Kidney epithelial cell (primary cell): ENCODE measurements around the gene ABTB2. TPM values are rescaled to one million over a fixed set of nuclear protein-coding genes. Genes with fewer than 3 reads are reported as not detected.

ENCODE experiments used
- DNase-seq: peaks from one replicate; pipeline ENCODE4 v3.0.0-alpha.2; 2010; ENCODE audit warnings: low read depth
- H3K27me3 ChIP-seq: 2 replicates; pipeline ENCODE4 v1.6.0; 2011; ENCODE audit warnings: low read length; ENCODE audit not compliant: control insufficient read depth, insufficient read depth
- H3K36me3 ChIP-seq: 2 replicates; pipeline ENCODE4 v1.5.1; 2011; ENCODE audit warnings: low read length; ENCODE audit not compliant: control insufficient read depth, insufficient read depth
- H3K4me3 ChIP-seq: 2 replicates; pipeline ENCODE4 v1.5.1; 2011; ENCODE audit warnings: low read depth, mild to moderate bottlenecking, control low read depth, low read length
- total RNA-seq: library from RNA; depleted of rRNA; stranded (reverse); fragments of >200 nt; gene quantifications from 2 replicates; pipeline ENCODE4 v1.2.3, GENCODE V29; 2015
- TF ChIP-seq, protein P1 (sequence below): IDR thresholded peaks from 2 replicates; pipeline ENCODE4 v1.5.1; 2011; ENCODE audit warnings: mild to moderate bottlenecking, moderate library complexity, low read length, control low read depth, inconsistent platforms; ENCODE audit not compliant: insufficient read depth, poor library complexity, severe bottlenecking

ABTB2 gene
- total RNA-seq, 1 donor from 2014 or later = 26.8 TPM

DNA sequence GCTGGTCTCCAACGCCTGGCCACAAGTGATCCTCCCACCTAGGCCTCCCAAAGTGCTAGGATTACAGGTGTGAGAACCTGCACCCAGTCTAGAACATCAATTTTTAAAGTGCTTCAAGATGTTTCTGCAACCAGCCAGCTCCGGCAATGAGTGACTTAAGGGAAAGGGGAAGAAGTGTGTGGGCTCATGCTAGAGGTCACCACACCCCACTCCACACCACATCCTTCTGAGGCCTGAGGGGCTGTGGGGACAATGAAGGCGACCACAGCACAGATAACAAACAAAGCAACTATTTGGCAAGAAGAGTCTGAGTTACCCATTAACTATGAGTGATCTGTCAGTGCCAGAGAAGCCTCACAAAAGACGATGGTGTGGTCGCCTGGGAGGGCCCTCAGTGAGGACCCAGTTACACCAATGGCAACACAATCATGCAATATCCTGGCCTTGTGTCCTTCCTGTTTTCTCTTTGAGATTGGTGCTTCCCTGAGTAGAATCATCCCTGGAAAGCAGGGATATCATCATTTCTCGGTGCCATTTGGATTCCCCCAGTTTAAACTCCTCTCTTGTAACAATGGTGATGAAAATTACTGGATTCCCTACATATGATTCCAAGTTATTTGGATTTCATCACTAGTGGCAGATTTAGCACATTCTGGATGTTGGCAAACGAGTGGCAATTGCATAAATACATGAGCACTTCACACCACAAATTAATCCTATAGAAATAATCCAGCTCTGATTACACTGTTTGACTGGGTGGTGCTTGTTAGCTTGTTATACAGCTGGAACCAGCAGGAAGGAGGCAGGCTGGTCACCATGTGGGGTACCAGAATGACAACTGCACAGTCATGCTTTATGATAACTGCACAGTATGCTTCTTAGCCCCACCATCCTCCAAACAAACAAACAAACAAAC, 18.4 kb downstream of the ABTB2 start:
- H3K4me3 ChIP-seq = no peak overlapping the region
- TF ChIP-seq, protein P1, sequence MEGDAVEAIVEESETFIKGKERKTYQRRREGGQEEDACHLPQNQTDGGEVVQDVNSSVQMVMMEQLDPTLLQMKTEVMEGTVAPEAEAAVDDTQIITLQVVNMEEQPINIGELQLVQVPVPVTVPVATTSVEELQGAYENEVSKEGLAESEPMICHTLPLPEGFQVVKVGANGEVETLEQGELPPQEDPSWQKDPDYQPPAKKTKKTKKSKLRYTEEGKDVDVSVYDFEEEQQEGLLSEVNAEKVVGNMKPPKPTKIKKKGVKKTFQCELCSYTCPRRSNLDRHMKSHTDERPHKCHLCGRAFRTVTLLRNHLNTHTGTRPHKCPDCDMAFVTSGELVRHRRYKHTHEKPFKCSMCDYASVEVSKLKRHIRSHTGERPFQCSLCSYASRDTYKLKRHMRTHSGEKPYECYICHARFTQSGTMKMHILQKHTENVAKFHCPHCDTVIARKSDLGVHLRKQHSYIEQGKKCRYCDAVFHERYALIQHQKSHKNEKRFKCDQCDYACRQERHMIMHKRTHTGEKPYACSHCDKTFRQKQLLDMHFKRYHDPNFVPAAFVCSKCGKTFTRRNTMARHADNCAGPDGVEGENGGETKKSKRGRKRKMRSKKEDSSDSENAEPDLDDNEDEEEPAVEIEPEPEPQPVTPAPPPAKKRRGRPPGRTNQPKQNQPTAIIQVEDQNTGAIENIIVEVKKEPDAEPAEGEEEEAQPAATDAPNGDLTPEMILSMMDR = no peak
- no peaks in the 10 kb centered on the region for H3K36me3 ChIP-seq
- DNase-seq = no peak
- no peaks in the 10 kb centered on the region for H3K27me3 ChIP-seq

DNA sequence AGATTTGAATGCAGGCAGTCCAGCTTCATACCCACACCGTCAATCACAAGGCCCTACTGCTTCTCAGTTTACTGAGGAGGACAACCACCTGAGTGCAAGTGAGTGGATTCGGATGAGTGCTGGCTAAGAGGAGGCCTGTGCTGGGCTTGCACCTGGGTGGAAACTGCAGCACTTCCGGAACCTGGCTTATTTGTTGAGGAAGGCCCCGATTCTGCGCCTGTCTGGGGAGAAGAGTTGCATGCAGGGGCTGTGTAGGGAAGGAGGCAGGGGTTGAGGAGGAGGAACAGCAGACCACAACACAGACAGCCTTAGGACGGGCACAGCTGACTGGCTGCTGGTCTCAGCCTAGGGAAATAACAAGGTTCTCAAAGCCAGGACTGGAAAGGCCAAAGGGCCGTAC, 20.8 kb downstream of the ABTB2 start:
- no peak for DNase-seq
- TF ChIP-seq, protein P1 = no peak
- H3K27me3 ChIP-seq = no peaks in the 10 kb centered on the region
- no peak overlapping the region for H3K4me3 ChIP-seq
- H3K36me3 ChIP-seq = no peaks in the 10 kb centered on the region

DNA sequence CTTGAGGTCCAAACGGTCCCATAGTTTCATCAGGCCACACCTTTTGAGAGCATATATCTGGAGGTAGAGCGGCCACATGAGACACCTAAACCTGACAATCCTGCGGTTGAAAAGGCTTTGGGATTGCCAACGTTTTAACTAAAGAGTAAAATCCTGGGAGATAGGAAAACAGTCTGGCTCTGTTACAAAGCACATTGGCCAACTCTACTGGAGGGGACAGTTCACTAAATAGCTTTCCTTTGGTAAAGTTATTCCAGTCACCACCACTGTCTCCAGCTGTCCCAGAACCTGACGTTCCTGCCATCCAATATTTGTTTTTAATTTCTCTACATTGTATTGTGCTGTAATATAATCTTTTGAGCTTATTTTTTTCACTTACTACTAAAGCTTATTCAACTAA, 22.0 kb downstream of the ABTB2 start:
- no peak for DNase-seq
- TF ChIP-seq, protein P1 = no peak
- no peaks in the 10 kb centered on the region for H3K36me3 ChIP-seq
- no peak overlapping the region for H3K4me3 ChIP-seq
- H3K27me3 ChIP-seq = no peaks in the 10 kb centered on the region

DNA sequence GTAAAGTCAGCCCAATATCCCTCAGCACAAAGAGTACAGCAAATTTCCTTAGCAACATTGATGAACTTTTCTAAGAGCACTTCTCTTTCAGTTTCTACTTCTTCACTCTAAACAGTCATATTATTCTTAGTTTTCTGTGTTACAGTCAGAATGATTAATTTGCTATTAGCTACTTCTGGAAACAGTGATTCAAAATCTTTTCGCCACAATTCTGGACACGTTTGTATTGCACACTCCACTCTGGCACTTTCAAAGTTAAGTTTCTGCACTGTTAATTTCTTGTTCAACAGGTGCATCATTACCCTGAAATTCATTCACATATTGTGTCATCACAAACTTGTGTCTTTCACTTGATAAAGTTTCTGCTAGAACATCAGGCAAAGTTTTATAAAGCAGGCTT, 22.5 kb downstream of the ABTB2 start:
- TF ChIP-seq, protein P1 = no peak
- no peaks in the 10 kb centered on the region for H3K27me3 ChIP-seq
- no peaks in the 10 kb centered on the region for H3K36me3 ChIP-seq
- H3K4me3 ChIP-seq = no peak overlapping the region
- DNase-seq = no peak

DNA sequence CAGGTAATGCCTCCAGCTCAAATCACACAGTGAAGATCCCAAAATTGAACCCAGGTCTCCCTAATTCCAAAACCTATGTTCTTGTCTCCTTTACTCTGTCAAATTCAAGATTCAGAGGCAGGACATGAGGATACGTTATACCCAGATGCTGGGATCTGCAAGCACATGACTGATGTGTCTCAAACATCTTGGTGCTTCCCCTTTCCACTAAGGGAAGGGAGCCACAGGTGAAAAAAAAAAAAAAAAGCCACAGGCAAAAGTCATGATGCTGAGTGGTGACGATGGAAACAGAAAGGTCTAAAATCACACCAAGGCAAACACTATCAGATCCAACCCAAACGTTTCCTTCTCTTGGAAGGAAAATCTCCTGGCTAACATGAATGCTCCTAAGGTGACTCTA, 24.0 kb downstream of the ABTB2 start:
- H3K27me3 ChIP-seq = no peaks in the 10 kb centered on the region
- TF ChIP-seq, protein P1 = no peak
- no peak for DNase-seq
- no peaks in the 10 kb centered on the region for H3K36me3 ChIP-seq
- no peak overlapping the region for H3K4me3 ChIP-seq

DNA sequence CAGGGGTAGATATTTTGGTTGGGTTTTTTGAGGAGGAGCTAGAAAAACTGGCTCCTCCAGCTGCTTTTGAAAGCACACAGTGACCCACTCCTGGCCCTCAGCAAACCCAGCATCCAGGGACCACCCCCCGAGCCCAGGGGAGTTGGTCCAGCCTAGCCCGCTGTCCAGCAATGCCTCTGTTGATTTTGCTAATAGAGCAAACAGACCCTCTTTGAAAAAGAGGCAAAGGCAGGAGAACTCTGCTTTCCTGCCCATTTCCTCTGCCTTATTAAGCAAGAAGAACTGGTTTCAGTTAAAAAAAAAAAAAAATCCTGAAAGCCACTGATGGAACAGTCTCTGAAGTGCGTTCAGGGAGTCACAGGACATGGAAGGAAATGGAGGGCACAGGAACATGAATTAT, 25.3 kb downstream of the ABTB2 start:
- no peak for DNase-seq
- TF ChIP-seq, protein P1 = no peak
- Histone ChIP-seq H3K36me3 (no peaks in the 10 kb centered on the region), H3K4me3 (no peak overlapping the region), H3K27me3 (no peaks in the 10 kb centered on the region)
